ENCODE results near the gene STXBP4.
A peak's percentile ranks its signal among the peaks of the same experiment; 100 is the strongest.

STXBP4 gene

GRCh38 chr17:54948380-54948779, 20.2 kb upstream of the STXBP4 start:
- Mint-ChIP-seq H3K27me3 (peaks cover 5% of the 10 kb centered on the region), H3K36me3 (peaks cover 6% of the 10 kb centered on the region), H3K4me3 (no peak overlapping the region), H3K27ac (no peak overlapping the region), H3K4me1 (no peaks in the 10 kb centered on the region), H3K9me3 (no peaks in the 10 kb centered on the region)
- DNase-seq (ENCODE audit: low spot score in 2 of 2): no peak
- ATAC-seq (ENCODE audit: low read depth): no peak

GRCh38 chr17:54950116-54950515, 18.4 kb upstream of the STXBP4 start:
- Mint-ChIP-seq H3K4me1 (no peaks in the 10 kb centered on the region), H3K36me3 (peaks cover 8% of the 10 kb centered on the region), H3K27ac (no peak overlapping the region), H3K27me3 (peaks cover 5% of the 10 kb centered on the region), H3K4me3 (no peak overlapping the region), H3K9me3 (no peaks in the 10 kb centered on the region)
- DNase-seq (ENCODE audit: low spot score in 2 of 2) (no peak), ATAC-seq (ENCODE audit: low read depth) (no peak)

- no peak for ATAC-seq (ENCODE audit: low read depth)
- Mint-ChIP-seq H3K27ac (no peak overlapping the region), H3K36me3 (peaks cover 8% of the 10 kb centered on the region), H3K9me3 (no peaks in the 10 kb centered on the region), H3K4me1 (no peaks in the 10 kb centered on the region), H3K27me3 (peaks cover 5% of the 10 kb centered on the region), H3K4me3 (no peak overlapping the region)
- no peak for DNase-seq (ENCODE audit: low spot score in 2 of 2)
Measured at GRCh38 chr17:54951286-54951685, 17.3 kb upstream of the STXBP4 start.

- no peaks in the 10 kb centered on the region for H3K4me1 Mint-ChIP-seq
- peaks cover 25% of the 10 kb centered on the region for H3K36me3 Mint-ChIP-seq
- H3K9me3 Mint-ChIP-seq: no peaks in the 10 kb centered on the region
- H3K27ac Mint-ChIP-seq: no peak overlapping the region
- ATAC-seq (ENCODE audit: low read depth): no peak
- H3K27me3 Mint-ChIP-seq: no peaks in the 10 kb centered on the region
- no peak overlapping the region for H3K4me3 Mint-ChIP-seq
- no peak for DNase-seq (ENCODE audit: low spot score in 2 of 2)
Measured at GRCh38 chr17:54956791-54957190, 11.8 kb upstream of the STXBP4 start.

- Mint-ChIP-seq H3K36me3 (peaks cover 3% of the 10 kb centered on the region), H3K4me3 (no peak overlapping the region), H3K27me3 (no peaks in the 10 kb centered on the region), H3K27ac (no peak overlapping the region), H3K4me1 (peaks cover 11% of the 10 kb centered on the region), H3K9me3 (no peaks in the 10 kb centered on the region)
- DNase-seq (ENCODE audit: low spot score in 2 of 2) (no peak), ATAC-seq (ENCODE audit: low read depth) (peak; percentile 14)
Measured at GRCh38 chr17:54967621-54968261, 824 bp upstream of the STXBP4 start.

GRCh38 chr17:54968988-54969332, 395 bp downstream of the STXBP4 start:
- Mint-ChIP-seq H3K36me3 (peaks cover 2% of the 10 kb centered on the region), H3K4me1 (peaks cover 11% of the 10 kb centered on the region), H3K9me3 (no peaks in the 10 kb centered on the region), H3K27ac (no peak overlapping the region), H3K4me3 (no peak overlapping the region), H3K27me3 (no peaks in the 10 kb centered on the region)
- ATAC-seq (ENCODE audit: low read depth): peak; percentile 22
- DNase-seq (ENCODE audit: low spot score in 2 of 2): no peak

GRCh38 chr17:54969658-54970572, 1.4 kb downstream of the STXBP4 start:
- H3K36me3 Mint-ChIP-seq: peaks cover 2% of the 10 kb centered on the region
- no peak overlapping the region for H3K4me3 Mint-ChIP-seq
- H3K27me3 Mint-ChIP-seq: no peaks in the 10 kb centered on the region
- no peaks in the 10 kb centered on the region for H3K9me3 Mint-ChIP-seq
- peaks cover 11% of the 10 kb centered on the region for H3K4me1 Mint-ChIP-seq
- no peak overlapping the region for H3K27ac Mint-ChIP-seq
- ATAC-seq (ENCODE audit: low read depth) (no peak), DNase-seq (ENCODE audit: low spot score in 2 of 2) (no peak)

- Mint-ChIP-seq H3K4me1 (peaks cover 11% of the 10 kb centered on the region), H3K36me3 (peaks cover 2% of the 10 kb centered on the region), H3K27me3 (no peaks in the 10 kb centered on the region), H3K4me3 (no peak overlapping the region), H3K27ac (no peak overlapping the region), H3K9me3 (no peaks in the 10 kb centered on the region)
- ATAC-seq (ENCODE audit: low read depth) (no peak), DNase-seq (ENCODE audit: low spot score in 2 of 2) (no peak)
Measured at GRCh38 chr17:54971147-54971546, 2.6 kb downstream of the STXBP4 start.

GRCh38 chr17:54971901-54972300, 3.3 kb downstream of the STXBP4 start:
- Mint-ChIP-seq H3K9me3 (no peaks in the 10 kb centered on the region), H3K36me3 (peaks cover 2% of the 10 kb centered on the region), H3K27me3 (no peaks in the 10 kb centered on the region), H3K27ac (no peak overlapping the region), H3K4me1 (peaks cover 5% of the 10 kb centered on the region), H3K4me3 (no peak overlapping the region)
- ATAC-seq (ENCODE audit: low read depth) (no peak), DNase-seq (ENCODE audit: low spot score in 2 of 2) (no peak)

GRCh38 chr17:54972406-54973138, 4.0 kb downstream of the STXBP4 start:
- H3K4me1 Mint-ChIP-seq: peaks cover 2% of the 10 kb centered on the region
- no peaks in the 10 kb centered on the region for H3K9me3 Mint-ChIP-seq
- H3K27ac Mint-ChIP-seq: no peak overlapping the region
- ATAC-seq (ENCODE audit: low read depth) (no peak), DNase-seq (ENCODE audit: low spot score in 2 of 2) (no peak)
- H3K4me3 Mint-ChIP-seq: no peak overlapping the region
- H3K36me3 Mint-ChIP-seq: peaks cover 2% of the 10 kb centered on the region
- H3K27me3 Mint-ChIP-seq: no peaks in the 10 kb centered on the region

GRCh38 chr17:54974759-54975158, 6.2 kb downstream of the STXBP4 start:
- Mint-ChIP-seq H3K27ac (no peak overlapping the region), H3K4me1 (no peaks in the 10 kb centered on the region), H3K4me3 (no peak overlapping the region), H3K36me3 (peaks cover 2% of the 10 kb centered on the region), H3K9me3 (peaks cover 1% of the 10 kb centered on the region), H3K27me3 (no peaks in the 10 kb centered on the region)
- no peak for DNase-seq (ENCODE audit: low spot score in 2 of 2)
- ATAC-seq (ENCODE audit: low read depth): no peak

GRCh38 chr17:54976316-54976715, 7.8 kb downstream of the STXBP4 start:
- DNase-seq (ENCODE audit: low spot score in 2 of 2) (no peak), ATAC-seq (ENCODE audit: low read depth) (no peak)
- Mint-ChIP-seq H3K27ac (no peak overlapping the region), H3K4me3 (no peak overlapping the region), H3K9me3 (peaks cover 1% of the 10 kb centered on the region), H3K27me3 (no peaks in the 10 kb centered on the region), H3K4me1 (no peaks in the 10 kb centered on the region), H3K36me3 (peaks cover 2% of the 10 kb centered on the region)

- H3K9me3 Mint-ChIP-seq: peaks cover 1% of the 10 kb centered on the region
- DNase-seq (ENCODE audit: low spot score in 2 of 2) (no peak), ATAC-seq (ENCODE audit: low read depth) (no peak)
- H3K4me3 Mint-ChIP-seq: no peak overlapping the region
- peaks cover 2% of the 10 kb centered on the region for H3K36me3 Mint-ChIP-seq
- H3K27me3 Mint-ChIP-seq: no peaks in the 10 kb centered on the region
- no peaks in the 10 kb centered on the region for H3K4me1 Mint-ChIP-seq
- no peak overlapping the region for H3K27ac Mint-ChIP-seq
Measured at GRCh38 chr17:54977744-54978143, 9.2 kb downstream of the STXBP4 start.

- Mint-ChIP-seq H3K9me3 (peaks cover 1% of the 10 kb centered on the region), H3K4me1 (no peaks in the 10 kb centered on the region), H3K27ac (no peak overlapping the region), H3K36me3 (no peaks in the 10 kb centered on the region), H3K4me3 (no peak overlapping the region), H3K27me3 (no peaks in the 10 kb centered on the region)
- no peak for ATAC-seq (ENCODE audit: low read depth)
- DNase-seq (ENCODE audit: low spot score in 2 of 2): no peak
Measured at GRCh38 chr17:54979657-54980056, 11.1 kb downstream of the STXBP4 start.

Measured in memory B cell (primary cell).